Endothelial cell (in vitro differentiated cells): ENCODE results near the gene MICALL2. TPM values are rescaled to one million over a fixed set of nuclear protein-coding genes. Genes with fewer than 3 reads are reported as not detected.

Source experiments
- DNase-seq: peaks from one replicate; pipeline ENCODE4 v3.0.0; 2021; ENCODE audit warnings: low spot score
- H3K27ac Mint-ChIP-seq: one replicate; pipeline ENCODE4 v1.8.0; 2021; ENCODE audit warnings: mixed read lengths, inconsistent platforms; ENCODE audit not compliant: unreplicated experiment
- H3K27me3 Mint-ChIP-seq: one replicate; pipeline ENCODE4 v1.8.0; 2021; ENCODE audit warnings: mild to moderate bottlenecking, moderate library complexity, mixed read lengths, inconsistent platforms; ENCODE audit not compliant: unreplicated experiment
- H3K36me3 Mint-ChIP-seq: one replicate; pipeline ENCODE4 v1.8.0; 2021; ENCODE audit warnings: mild to moderate bottlenecking, low read depth, mixed read lengths, inconsistent platforms; ENCODE audit not compliant: unreplicated experiment
- H3K4me1 Mint-ChIP-seq: one replicate; pipeline ENCODE4 v1.8.0; 2021; ENCODE audit warnings: mild to moderate bottlenecking, mixed read lengths, inconsistent platforms; ENCODE audit not compliant: unreplicated experiment
- H3K4me3 Mint-ChIP-seq: one replicate; pipeline ENCODE4 v1.8.0; 2021; ENCODE audit warnings: mild to moderate bottlenecking, mixed read lengths, inconsistent platforms; ENCODE audit not compliant: unreplicated experiment
- H3K9me3 Mint-ChIP-seq: one replicate; pipeline ENCODE4 v1.8.0; 2021; ENCODE audit warnings: mixed read lengths, inconsistent platforms; ENCODE audit not compliant: unreplicated experiment
- total RNA-seq: library from RNA; stranded (reverse); fragmentation: NEBNext Ultra II Directional; extraction: Animal tissue kit (Norgen Biotek cat#: 25700); gene quantifications from one replicate; pipeline ENCODE4 v1.2.1, GENCODE V29; 2021; ENCODE audit not compliant: unreplicated experiment
- TF ChIP-seq, protein P1 (sequence below): fragments of 200-600 bp; sonication (generic); IDR thresholded peaks from one replicate; pipeline ENCODE4 v1.5.0; 2021; ENCODE audit warnings: antibody characterized with exemption; ENCODE audit not compliant: unreplicated experiment

Gene MICALL2
- total RNA-seq, 1 donor from 2014 or later = 25.0 TPM

DNA sequence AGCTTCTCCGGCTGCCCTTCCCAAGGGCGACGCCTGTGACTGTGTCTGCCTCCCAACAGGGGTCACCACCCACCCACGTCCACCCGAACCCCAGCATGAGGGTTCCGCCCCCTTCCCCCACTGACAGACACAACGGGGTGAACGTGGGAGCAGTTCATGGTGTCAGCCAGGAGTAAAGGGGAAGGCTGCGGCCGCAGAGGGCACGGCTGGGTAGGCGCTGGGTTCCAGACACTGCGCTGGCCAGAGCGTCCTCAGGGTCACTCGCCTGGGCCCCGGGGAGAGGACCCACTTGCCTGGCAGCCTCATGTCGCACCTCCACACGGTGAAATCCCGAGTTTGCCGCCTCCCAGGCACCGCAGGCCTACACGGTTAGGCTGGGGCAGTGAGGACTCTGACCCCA, 23.8 kb upstream of the MICALL2 start:
- Mint-ChIP-seq H3K9me3 (no peaks in the 10 kb centered on the region), H3K4me1 (no peaks in the 10 kb centered on the region), H3K36me3 (peaks cover 14% of the 10 kb centered on the region), H3K4me3 (no peak overlapping the region), H3K27me3 (peaks cover 4% of the 10 kb centered on the region), H3K27ac (no peak overlapping the region)
- TF ChIP-seq, protein P1, sequence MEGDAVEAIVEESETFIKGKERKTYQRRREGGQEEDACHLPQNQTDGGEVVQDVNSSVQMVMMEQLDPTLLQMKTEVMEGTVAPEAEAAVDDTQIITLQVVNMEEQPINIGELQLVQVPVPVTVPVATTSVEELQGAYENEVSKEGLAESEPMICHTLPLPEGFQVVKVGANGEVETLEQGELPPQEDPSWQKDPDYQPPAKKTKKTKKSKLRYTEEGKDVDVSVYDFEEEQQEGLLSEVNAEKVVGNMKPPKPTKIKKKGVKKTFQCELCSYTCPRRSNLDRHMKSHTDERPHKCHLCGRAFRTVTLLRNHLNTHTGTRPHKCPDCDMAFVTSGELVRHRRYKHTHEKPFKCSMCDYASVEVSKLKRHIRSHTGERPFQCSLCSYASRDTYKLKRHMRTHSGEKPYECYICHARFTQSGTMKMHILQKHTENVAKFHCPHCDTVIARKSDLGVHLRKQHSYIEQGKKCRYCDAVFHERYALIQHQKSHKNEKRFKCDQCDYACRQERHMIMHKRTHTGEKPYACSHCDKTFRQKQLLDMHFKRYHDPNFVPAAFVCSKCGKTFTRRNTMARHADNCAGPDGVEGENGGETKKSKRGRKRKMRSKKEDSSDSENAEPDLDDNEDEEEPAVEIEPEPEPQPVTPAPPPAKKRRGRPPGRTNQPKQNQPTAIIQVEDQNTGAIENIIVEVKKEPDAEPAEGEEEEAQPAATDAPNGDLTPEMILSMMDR = no peak
- no peak for DNase-seq

DNA sequence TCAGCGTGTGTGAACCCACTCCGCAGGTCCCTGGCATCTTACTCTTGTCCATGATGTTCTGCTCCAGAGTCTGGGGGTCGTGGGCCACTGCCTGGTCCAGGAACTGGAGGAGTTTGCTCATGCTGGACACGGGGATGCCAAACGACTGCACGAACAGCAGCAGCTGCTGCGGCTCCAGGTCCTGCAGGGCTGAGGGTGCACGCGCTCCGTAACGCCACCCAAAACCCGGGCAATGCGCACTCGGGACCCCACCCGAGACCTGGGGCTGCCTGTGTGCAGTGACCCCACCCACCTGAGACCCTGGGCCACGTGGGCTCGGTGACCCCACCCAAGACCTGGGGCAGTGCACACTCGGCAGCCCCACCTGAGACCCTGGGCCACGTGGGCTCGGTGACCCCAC, 22.0 kb upstream of the MICALL2 start:
- Mint-ChIP-seq H3K4me1 (no peaks in the 10 kb centered on the region), H3K27me3 (peaks cover 4% of the 10 kb centered on the region), H3K9me3 (no peaks in the 10 kb centered on the region), H3K4me3 (no peak overlapping the region), H3K36me3 (peaks cover 14% of the 10 kb centered on the region), H3K27ac (no peak overlapping the region)
- TF ChIP-seq, protein P1 = no peak
- no peak for DNase-seq

DNA sequence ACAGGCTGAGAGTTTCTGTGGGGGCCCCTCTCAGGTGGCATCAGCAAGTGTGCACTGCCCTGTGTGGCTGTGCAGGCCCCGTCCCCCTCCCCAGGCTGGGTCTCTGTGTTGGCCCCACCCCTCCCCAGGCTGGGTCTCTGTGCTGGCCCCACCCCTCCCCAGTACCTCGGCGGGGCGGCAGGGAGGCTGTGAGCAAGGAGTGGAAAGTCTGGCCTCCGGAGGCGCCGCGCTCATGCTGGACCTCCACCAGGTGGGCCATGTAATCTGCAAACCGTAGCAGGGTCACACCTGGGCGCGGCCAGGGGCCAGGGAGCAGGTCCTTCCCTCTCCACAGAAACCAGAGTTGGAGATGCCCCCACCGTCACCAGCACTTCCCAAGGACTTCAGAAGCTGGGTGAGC, 21.4 kb upstream of the MICALL2 start:
- TF ChIP-seq, protein P1 = no peak
- H3K36me3 Mint-ChIP-seq = peaks cover 11% of the 10 kb centered on the region
- DNase-seq = no peak
- H3K27me3 Mint-ChIP-seq = peaks cover under 1% of the 10 kb centered on the region
- H3K27ac Mint-ChIP-seq = no peak overlapping the region
- no peak overlapping the region for H3K4me3 Mint-ChIP-seq
- H3K9me3 Mint-ChIP-seq = no peaks in the 10 kb centered on the region
- no peaks in the 10 kb centered on the region for H3K4me1 Mint-ChIP-seq

DNA sequence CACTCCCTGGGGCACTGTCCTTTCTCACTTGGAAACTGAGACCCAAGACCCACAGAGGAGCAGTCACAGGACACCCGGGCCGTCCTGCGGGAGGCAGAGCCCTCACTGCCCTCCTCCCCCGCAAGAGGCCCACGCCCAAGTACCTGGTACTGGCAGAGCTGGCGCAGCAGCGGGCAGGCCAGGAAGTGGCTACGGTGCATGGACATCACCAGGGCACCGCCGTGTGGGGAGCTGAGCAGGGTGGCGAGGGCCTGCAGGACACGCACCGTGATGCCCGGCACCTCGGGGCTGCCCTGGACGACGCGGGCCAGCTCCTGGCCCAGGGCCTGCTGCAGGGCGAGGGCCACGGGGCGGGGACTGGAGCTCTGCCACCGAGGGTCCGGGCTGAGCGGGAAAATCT, 20.0 kb upstream of the MICALL2 start:
- H3K9me3 Mint-ChIP-seq = no peaks in the 10 kb centered on the region
- peaks cover 11% of the 10 kb centered on the region for H3K36me3 Mint-ChIP-seq
- H3K4me1 Mint-ChIP-seq = no peaks in the 10 kb centered on the region
- TF ChIP-seq, protein P1 = no peak
- H3K27ac Mint-ChIP-seq = no peak overlapping the region
- H3K27me3 Mint-ChIP-seq = peaks cover 1% of the 10 kb centered on the region
- no peak overlapping the region for H3K4me3 Mint-ChIP-seq
- no peak for DNase-seq

GRCh38 chr7:1478480-1478879, 19.2 kb upstream of the MICALL2 start:
- no peak overlapping the region for H3K27ac Mint-ChIP-seq
- no peak for DNase-seq

More at GRCh38 chr7:1478480-1478879, 19.2 kb upstream of the MICALL2 start:
- H3K36me3 Mint-ChIP-seq = peaks cover 6% of the 10 kb centered on the region
- H3K27me3 Mint-ChIP-seq = peaks cover 1% of the 10 kb centered on the region
- H3K9me3 Mint-ChIP-seq = no peaks in the 10 kb centered on the region
- H3K4me3 Mint-ChIP-seq = no peak overlapping the region
- TF ChIP-seq, protein P1 = no peak
- H3K4me1 Mint-ChIP-seq = no peaks in the 10 kb centered on the region
